Measurements from ENCODE around the gene GRIA1. TPM values are rescaled to one million over a fixed set of nuclear protein-coding genes. Genes with fewer than 3 reads are reported as not detected.
"Not testable (repeated sequence)": the region's sequence is repeated elsewhere in the genome, so short reads cannot be mapped to it uniquely, and the experiment has no call there.

GRIA1 gene
- total RNA-seq, 4 donors from 2014 or later: 0.48 to 1.00 TPM; not detected in 2

- Histone ChIP-seq H3K4me1 (no peaks in the 10 kb centered on the region), H3K4me3 (no peak overlapping the region), H3K27me3 (no peaks in the 10 kb centered on the region), H3K27ac (no peak overlapping the region), H3K36me3 (no peaks in the 10 kb centered on the region), H3K9me3 (peaks cover 0 to 4% of the 10 kb centered on the region in 2 donors)
- in situ Hi-C loops (cut with MboI; ENCODE audit: low pct_ligation_motif_present in 1 of 4, low pct_unique_long_range_greater_than_20kb in 1 of 4, low sequenced_read_pairs in 3 of 4) (no loop called here), intact Hi-C loops (cut with DNase I; ENCODE audit: low total_unique reads) (no loop called here)
- 49 to 50% methylated on average over 3 to 4 of the region's 4 CpGs for WGBS, 2 donors (ENCODE audit: low coverage in 1 of 2)
- DNase-seq: no peak
- no peak for TF ChIP-seq CTCF (IDR thresholded peaks at IDR 0.05)
- no peak for TF ChIP-seq EP300 (IDR thresholded peaks at IDR 0.05; ENCODE audit: low read depth)
- no peak for TF ChIP-seq POLR2AphosphoS5 (IDR thresholded peaks at IDR 0.05)
- no peak for TF ChIP-seq POLR2A (IDR thresholded peaks at IDR 0.05)
These were observed 369.9 kb downstream of the GRIA1 start for GRCh38 chr5:153860195-153860886.

GRCh38 chr5:153862906-153863305 is 372.4 kb downstream of the GRIA1 start:
- not testable (repeated sequence) for H3K4me1 ChIP-seq, H3K36me3 ChIP-seq

More at GRCh38 chr5:153862906-153863305, 372.4 kb downstream of the GRIA1 start:
- DNase-seq; in situ Hi-C loops (cut with MboI; ENCODE audit: low pct_ligation_motif_present in 1 of 4, low pct_unique_long_range_greater_than_20kb in 1 of 4, low sequenced_read_pairs in 3 of 4); H3K4me3 ChIP-seq; H3K27me3 ChIP-seq; intact Hi-C loops (cut with DNase I; ENCODE audit: low total_unique reads); H3K27ac ChIP-seq; H3K9me3 ChIP-seq: not testable (repeated sequence)
- 66 to 80% methylated on average over 1 to 5 of the region's 5 CpGs for WGBS, 2 donors (ENCODE audit: low coverage in 1 of 2)

Small RNA genes lying within 50 kb of the gene (small RNA-seq; reads per million reads assigned to genes)
- 0 reads per million in 4 donors for gene RN7SL177P

Measured in transverse colon (tissue), 4 donors.